OCI-LY7 (cell line): ENCODE measurements around the gene SWT1. TPM values are rescaled to one million over a fixed set of nuclear protein-coding genes. Genes with fewer than 3 reads are reported as not detected.

Experiments used
- BruUV-seq: library from RNA; stranded (reverse); fragments of 400-500 nt; replicated peaks from 2 replicates; lab custom pipeline; 2021; lab: Mats Ljungman, UMichigan
- CTCF ChIA-PET: fragments of 300-600 bp; sonication (Branson Sonifier 250); formaldehyde crosslinking; loops from one replicate; lab custom pipeline; 2022; ENCODE audit warnings: antibody characterized with exemption; ENCODE audit not compliant: unreplicated experiment; lab: Charles Lee
- POLR2A ChIA-PET: fragments of 300-600 bp; sonication (Branson Sonifier 250); formaldehyde crosslinking; loops from one replicate; lab custom pipeline; 2022; ENCODE audit warnings: antibody characterized with exemption; lab: Charles Lee
- DNase-seq: peaks from one replicate; pipeline ENCODE4 v3.0.0-alpha.2; 2015; ENCODE audit warnings: low spot score
- H2AFZ ChIP-seq: fragments of 200-600 bp; sonication (generic), shearing (Covaris generic); 2 replicates; pipeline ENCODE4 v1.6.1; 2014; ENCODE audit warnings: mild to moderate bottlenecking, antibody characterized with exemption, low read length, moderate library complexity
- H3K27ac ChIP-seq: fragments of 200-600 bp; sonication (generic); 2 replicates; pipeline ENCODE4 v1.5.1; 2014; ENCODE audit warnings: mixed run types, low read depth, mild to moderate bottlenecking, moderate library complexity, low read length, inconsistent platforms; ENCODE audit not compliant: poor library complexity, severe bottlenecking
- H3K36me3 ChIP-seq: fragments of 200-600 bp; sonication (generic); 2 replicates; pipeline ENCODE4 v1.6.1; 2014; ENCODE audit warnings: mild to moderate bottlenecking, antibody characterized with exemption, low read length, moderate library complexity, mixed read lengths; ENCODE audit not compliant: insufficient read depth
- H3K4me1 ChIP-seq: fragments of 200-600 bp; sonication (generic); 2 replicates; pipeline ENCODE4 v1.5.1; 2014; ENCODE audit warnings: mild to moderate bottlenecking, low read length; ENCODE audit not compliant: insufficient read depth, poor library complexity, severe bottlenecking
- H3K4me2 ChIP-seq: fragments of 200-600 bp; sonication (generic); 2 replicates; pipeline ENCODE4 v1.6.1; 2014; ENCODE audit warnings: mild to moderate bottlenecking, low read length
- H3K4me3 ChIP-seq: fragments of 200-600 bp; sonication (generic); 2 replicates; pipeline ENCODE4 v1.5.1; 2014; ENCODE audit warnings: mild to moderate bottlenecking, low read depth, low read length; ENCODE audit not compliant: poor library complexity, severe bottlenecking
- H3K79me2 ChIP-seq: fragments of 200-600 bp; sonication (generic); 2 replicates; pipeline ENCODE4 v1.6.1; 2016; ENCODE audit warnings: low read depth, mild to moderate bottlenecking, low read length, moderate library complexity, mixed read lengths; ENCODE audit not compliant: insufficient read depth
- H3K9me2 ChIP-seq: fragments of 200-600 bp; sonication (generic); 2 replicates; pipeline ENCODE4 v1.6.1; 2016; ENCODE audit warnings: mild to moderate bottlenecking, low read length, mixed read lengths; ENCODE audit not compliant: insufficient read depth
- H3K9me3 ChIP-seq: fragments of 200-600 bp; sonication (generic); 2 replicates; pipeline ENCODE4 v1.6.1; 2014; ENCODE audit warnings: mild to moderate bottlenecking, mixed run types, low read length, mixed read lengths
- H4K20me1 ChIP-seq: fragments of 200-600 bp; sonication (generic); 2 replicates; pipeline ENCODE4 v1.6.1; 2014; ENCODE audit warnings: mild to moderate bottlenecking, antibody characterized with exemption, low read length, moderate library complexity, mixed read lengths; ENCODE audit not compliant: insufficient read depth
- EZH2phosphoT487 ChIP-seq: fragments of 200-600 bp; sonication (generic); IDR thresholded peaks from 2 replicates; pipeline ENCODE4 v1.6.1; 2018; ENCODE audit warnings: low read depth, borderline replicate concordance, mild to moderate bottlenecking, mixed run types, antibody characterized with exemption, low read length, moderate library complexity, mixed read lengths
- intact Hi-C: fragments of 100-400 bp; cut with micrococcal nuclease; formaldehyde crosslinking; loops from one replicate; pipeline ENCODE4 v1.10.0; 2022; ENCODE audit not compliant: unreplicated experiment
- small RNA-seq: library from RNA; depleted of rRNA; stranded (forward); fragments of <200 nt; gene quantifications from one replicate; pipeline ENCODE3, GENCODE V24; 2014
- total RNA-seq, 2 experiments: library from RNA; depleted of rRNA in 1 of 2; stranded (reverse); fragments of >200 nt in 1 of 2; shearing (Covaris generic) in 1 of 2; gene quantifications; 2 replicates each; pipeline ENCODE4 v1.2.3, GENCODE V29; 2014 to 2022
- TF ChIP-seq, protein P1 (sequence below): fragments of 200-600 bp; sonication (generic); conservative IDR thresholded peaks from 2 replicates; pipeline ENCODE4 v1.5.1; 2014; ENCODE audit warnings: mild to moderate bottlenecking, antibody characterized with exemption, low read length, moderate library complexity, mixed read lengths

Gene SWT1
- total RNA-seq, 2 experiments from 2014 or later: 2.1 to 2.6 TPM

DNA sequence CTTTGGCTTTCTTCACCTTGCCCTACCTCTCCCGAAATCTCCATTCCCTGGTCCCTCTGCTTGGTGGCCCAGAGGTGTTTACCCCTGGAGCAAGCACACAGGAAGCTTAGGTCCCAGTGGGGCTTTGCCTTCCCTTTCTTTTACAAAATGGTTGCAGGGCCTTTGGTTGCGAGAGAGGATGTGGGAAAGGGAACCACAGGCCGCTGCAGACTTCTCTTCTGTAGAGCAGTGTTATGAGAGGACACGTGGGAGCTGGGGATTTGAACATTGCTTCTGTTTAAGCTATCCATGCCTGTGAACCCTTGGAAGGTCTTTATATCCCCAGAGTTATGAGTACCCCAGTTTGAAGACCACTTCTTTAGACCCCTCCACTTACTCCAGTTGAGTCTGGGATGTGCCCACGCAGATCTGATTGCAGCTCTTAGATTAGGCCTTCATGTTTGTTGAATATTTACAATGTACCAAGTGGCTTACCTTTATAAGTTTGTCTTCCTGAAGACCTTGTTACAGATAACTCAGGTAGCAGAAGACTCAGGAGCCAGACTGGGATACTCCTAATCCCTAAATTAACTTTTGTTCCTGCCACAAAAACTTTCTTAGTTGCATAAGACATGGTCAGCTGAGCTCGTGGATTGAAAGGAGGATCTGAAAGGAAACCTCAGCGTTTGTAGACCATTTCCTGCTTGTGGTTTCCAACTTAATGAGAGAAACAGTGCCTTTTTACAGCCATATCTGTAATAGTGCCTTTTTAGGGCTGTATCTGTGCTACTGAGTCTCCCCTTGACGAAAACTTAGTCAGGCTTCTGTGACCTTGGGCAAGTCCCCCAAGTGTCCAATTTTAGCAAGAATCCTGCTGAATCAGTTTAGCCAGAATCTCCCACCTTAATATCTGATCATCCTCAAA is 182.0 kb downstream of the SWT1 start:
- ChIA-PET CTCF (interaction anchor here (0.7 kb wide), 1 partner anchor 21 kb away, joined by 3 read pairs; the partner anchor contains the start of gene IVNS1ABP), POLR2A (interaction anchor here (1.0 to 1.3 kb wide), 2 partner anchors 21 to 22 kb away, joined by 4 to 6 read pairs; partner anchors contain the start of gene IVNS1ABP)
- DNase-seq: peak; percentile 67
- Histone ChIP-seq H3K9me3 (no peaks in the 10 kb centered on the region), H3K9me2 (no peaks in the 10 kb centered on the region), H3K79me2 (no peaks in the 10 kb centered on the region), H3K4me1 (peaks cover 18% of the 10 kb centered on the region), H3K4me2 (peak overlapping the region; percentile 54), H2AFZ (peak overlapping the region; percentile 21; the same call in 1 of the 2 replicates), H3K36me3 (no peaks in the 10 kb centered on the region), H3K27ac (no peak overlapping the region), H3K4me3 (peak overlapping the region; percentile 5), H4K20me1 (no peaks in the 10 kb centered on the region)
- intact Hi-C loops: no loop called here
- BruUV-seq: no TSS peak
- no peak for TF ChIP-seq EZH2phosphoT487
- TF ChIP-seq, protein P1, sequence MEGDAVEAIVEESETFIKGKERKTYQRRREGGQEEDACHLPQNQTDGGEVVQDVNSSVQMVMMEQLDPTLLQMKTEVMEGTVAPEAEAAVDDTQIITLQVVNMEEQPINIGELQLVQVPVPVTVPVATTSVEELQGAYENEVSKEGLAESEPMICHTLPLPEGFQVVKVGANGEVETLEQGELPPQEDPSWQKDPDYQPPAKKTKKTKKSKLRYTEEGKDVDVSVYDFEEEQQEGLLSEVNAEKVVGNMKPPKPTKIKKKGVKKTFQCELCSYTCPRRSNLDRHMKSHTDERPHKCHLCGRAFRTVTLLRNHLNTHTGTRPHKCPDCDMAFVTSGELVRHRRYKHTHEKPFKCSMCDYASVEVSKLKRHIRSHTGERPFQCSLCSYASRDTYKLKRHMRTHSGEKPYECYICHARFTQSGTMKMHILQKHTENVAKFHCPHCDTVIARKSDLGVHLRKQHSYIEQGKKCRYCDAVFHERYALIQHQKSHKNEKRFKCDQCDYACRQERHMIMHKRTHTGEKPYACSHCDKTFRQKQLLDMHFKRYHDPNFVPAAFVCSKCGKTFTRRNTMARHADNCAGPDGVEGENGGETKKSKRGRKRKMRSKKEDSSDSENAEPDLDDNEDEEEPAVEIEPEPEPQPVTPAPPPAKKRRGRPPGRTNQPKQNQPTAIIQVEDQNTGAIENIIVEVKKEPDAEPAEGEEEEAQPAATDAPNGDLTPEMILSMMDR: no peak

DNA sequence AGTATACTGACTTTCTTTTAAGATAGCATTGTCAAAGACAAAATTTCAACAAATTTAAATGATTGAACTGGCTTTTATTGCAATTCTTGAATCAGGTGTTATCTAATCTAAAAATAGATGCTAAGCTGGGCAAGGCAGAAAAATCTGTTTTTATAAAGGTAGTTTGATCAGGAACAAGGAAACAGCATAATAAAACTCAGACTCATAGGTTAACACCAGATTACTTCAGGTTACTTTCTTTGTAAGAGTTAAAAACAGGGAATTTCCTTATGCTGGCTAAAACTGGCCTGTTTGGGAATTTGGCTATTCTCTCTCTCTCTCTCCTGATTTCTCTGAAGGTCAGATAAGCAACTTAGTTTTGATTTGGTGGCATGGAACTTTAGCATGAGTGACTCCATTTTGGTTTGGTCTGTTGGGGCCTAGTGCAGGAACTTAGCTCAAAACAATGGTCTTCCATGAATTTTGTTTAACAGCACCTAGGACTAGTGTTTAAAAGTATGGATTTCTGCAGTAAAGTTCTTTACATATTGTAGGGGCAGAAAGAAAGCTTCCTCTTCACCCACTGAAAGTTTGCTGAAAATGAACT is 184.3 kb downstream of the SWT1 start:
- H3K79me2 ChIP-seq: no peaks in the 10 kb centered on the region
- H3K9me3 ChIP-seq: no peaks in the 10 kb centered on the region
- H2AFZ ChIP-seq: no peak overlapping the region
- intact Hi-C loops: no loop called here
- H3K9me2 ChIP-seq: no peaks in the 10 kb centered on the region
- H4K20me1 ChIP-seq: no peaks in the 10 kb centered on the region
- TF ChIP-seq, protein P1: no peak
- no peak for TF ChIP-seq EZH2phosphoT487
- CTCF ChIA-PET: no interaction called here
- POLR2A ChIA-PET: no interaction called here
- BruUV-seq: no TSS peak
- H3K4me3 ChIP-seq: no peak overlapping the region
- no peaks in the 10 kb centered on the region for H3K36me3 ChIP-seq
- H3K4me2 ChIP-seq: no peak overlapping the region
- no peak for DNase-seq
- H3K27ac ChIP-seq: no peak overlapping the region
- H3K4me1 ChIP-seq: peaks cover 24% of the 10 kb centered on the region

Small RNA genes lying within 50 kb of the gene (small RNA-seq; reads per million reads assigned to genes)
- gene RF00019: not detected

Other genes starting within 250 kb of the SWT1 start
- gene NIBAN1, start 182.7 kb upstream of the SWT1 start, total RNA-seq (2014; rRNA removed; shearing (Covaris generic)): not detected in 2 replicates
- not detected in 2 replicates for gene NIBAN1, start 182.7 kb upstream of the SWT1 start, total RNA-seq (2022)
- 17.5 and 17.8 TPM in 2 replicates for gene RNF2, start 111.6 kb upstream of the SWT1 start, total RNA-seq (2014; rRNA removed; shearing (Covaris generic))
- gene RNF2, start 111.6 kb upstream of the SWT1 start, total RNA-seq (2022): 20.7 and 24.7 TPM in 2 replicates
- 10.8 and 15.0 TPM in 2 replicates for gene TRMT1L, start 214 bp upstream of the SWT1 start, total RNA-seq (2014; rRNA removed; shearing (Covaris generic))
- 25.7 and 31.0 TPM in 2 replicates for gene TRMT1L, start 214 bp upstream of the SWT1 start, total RNA-seq (2022)
- gene IVNS1ABP, start 160.1 kb downstream of the SWT1 start, total RNA-seq (2014; rRNA removed; shearing (Covaris generic)): 50.7 and 54.0 TPM in 2 replicates
- gene IVNS1ABP, start 160.1 kb downstream of the SWT1 start, total RNA-seq (2022): 74.0 and 81.1 TPM in 2 replicates